Lower lobe of right lung (tissue), 2 donors: ENCODE results near the gene PGM2L1. TPM values are rescaled to one million over a fixed set of nuclear protein-coding genes. Genes with fewer than 3 reads are reported as not detected.
"Not testable (repeated sequence)": the region's sequence is repeated elsewhere in the genome, so short reads cannot be mapped to it uniquely, and the experiment has no call there.

Experiments
- ATAC-seq, 2 donors: fragments of 200-7000 bp; cut with Tn5 transposase; one replicate each; pipeline ENCODE4 v1.9.1; 2020 to 2022; ENCODE audit warnings: mild to moderate bottlenecking in 2 of 2, moderate library complexity in 2 of 2
- DNase-seq: peaks from one replicate; pipeline ENCODE4 v3.0.0-alpha.2; 2020
- H3K27ac ChIP-seq: fragments of 200-600 bp; one replicate; pipeline ENCODE4 v1.8.0; 2022
- H3K27me3 ChIP-seq: fragments of 200-600 bp; one replicate; pipeline ENCODE4 v1.8.0; 2022; ENCODE audit warnings: low read depth
- H3K36me3 ChIP-seq: fragments of 200-600 bp; one replicate; pipeline ENCODE4 v1.8.0; 2022; ENCODE audit warnings: mild to moderate bottlenecking
- H3K4me1 ChIP-seq: fragments of 200-600 bp; one replicate; pipeline ENCODE4 v1.8.0; 2022
- H3K4me3 ChIP-seq: fragments of 200-600 bp; one replicate; pipeline ENCODE4 v1.8.0; 2022; ENCODE audit warnings: mild to moderate bottlenecking
- H3K9me3 ChIP-seq: fragments of 200-600 bp; one replicate; pipeline ENCODE4 v1.8.0; 2022
- intact Hi-C: fragments of 100-400 bp; cut with DNase I; formaldehyde crosslinking; loops from one replicate; pipeline ENCODE4 v1.11.0; 2022
- total RNA-seq: library from RNA; stranded (reverse); fragmentation: NEBNext Ultra II Directional; extraction: Animal tissue kit (Norgen Biotek cat#: 25700); gene quantifications from one replicate; pipeline ENCODE4 v1.2.1, GENCODE V29; 2021
- TF ChIP-seq, protein P1 (sequence below): fragments of 200-600 bp; IDR thresholded peaks from one replicate; pipeline ENCODE4 v1.8.0; 2022; ENCODE audit warnings: antibody characterized with exemption, mild to moderate bottlenecking
- donor health status: DM: no; HTN: yes; CAD: no; lungs with severe emphysema.

The PGM2L1 gene
- total RNA-seq, 1 donor from 2014 or later: 5.2 TPM

DNA sequence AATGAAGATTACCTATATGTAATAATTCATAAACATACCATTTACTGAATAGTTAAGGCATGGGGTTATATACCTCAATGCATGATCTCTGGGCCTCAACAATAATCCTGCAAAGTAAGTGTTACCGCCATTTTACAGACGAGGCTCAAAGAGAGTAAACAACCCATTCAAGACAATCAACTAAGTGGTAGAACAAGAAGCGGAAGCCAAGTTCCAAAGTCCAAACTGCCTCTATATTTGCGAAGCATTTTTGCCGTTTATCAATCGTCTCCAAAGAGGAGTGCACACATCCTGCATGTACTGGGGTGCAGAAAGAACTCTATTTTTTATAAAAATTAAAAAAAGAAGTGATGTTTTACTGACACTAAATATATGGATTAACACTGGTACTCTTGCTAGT is 59.3 kb downstream of the PGM2L1 start:
- Histone ChIP-seq H3K4me1 (no peaks in the 10 kb centered on the region), H3K36me3 (no peaks in the 10 kb centered on the region), H3K9me3 (no peaks in the 10 kb centered on the region), H3K27ac (no peak overlapping the region), H3K27me3 (no peaks in the 10 kb centered on the region), H3K4me3 (no peak overlapping the region)
- intact Hi-C loops: no loop called here
- no peak for ATAC-seq
- no peak for DNase-seq
- TF ChIP-seq, protein P1, sequence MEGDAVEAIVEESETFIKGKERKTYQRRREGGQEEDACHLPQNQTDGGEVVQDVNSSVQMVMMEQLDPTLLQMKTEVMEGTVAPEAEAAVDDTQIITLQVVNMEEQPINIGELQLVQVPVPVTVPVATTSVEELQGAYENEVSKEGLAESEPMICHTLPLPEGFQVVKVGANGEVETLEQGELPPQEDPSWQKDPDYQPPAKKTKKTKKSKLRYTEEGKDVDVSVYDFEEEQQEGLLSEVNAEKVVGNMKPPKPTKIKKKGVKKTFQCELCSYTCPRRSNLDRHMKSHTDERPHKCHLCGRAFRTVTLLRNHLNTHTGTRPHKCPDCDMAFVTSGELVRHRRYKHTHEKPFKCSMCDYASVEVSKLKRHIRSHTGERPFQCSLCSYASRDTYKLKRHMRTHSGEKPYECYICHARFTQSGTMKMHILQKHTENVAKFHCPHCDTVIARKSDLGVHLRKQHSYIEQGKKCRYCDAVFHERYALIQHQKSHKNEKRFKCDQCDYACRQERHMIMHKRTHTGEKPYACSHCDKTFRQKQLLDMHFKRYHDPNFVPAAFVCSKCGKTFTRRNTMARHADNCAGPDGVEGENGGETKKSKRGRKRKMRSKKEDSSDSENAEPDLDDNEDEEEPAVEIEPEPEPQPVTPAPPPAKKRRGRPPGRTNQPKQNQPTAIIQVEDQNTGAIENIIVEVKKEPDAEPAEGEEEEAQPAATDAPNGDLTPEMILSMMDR: no peak

DNA sequence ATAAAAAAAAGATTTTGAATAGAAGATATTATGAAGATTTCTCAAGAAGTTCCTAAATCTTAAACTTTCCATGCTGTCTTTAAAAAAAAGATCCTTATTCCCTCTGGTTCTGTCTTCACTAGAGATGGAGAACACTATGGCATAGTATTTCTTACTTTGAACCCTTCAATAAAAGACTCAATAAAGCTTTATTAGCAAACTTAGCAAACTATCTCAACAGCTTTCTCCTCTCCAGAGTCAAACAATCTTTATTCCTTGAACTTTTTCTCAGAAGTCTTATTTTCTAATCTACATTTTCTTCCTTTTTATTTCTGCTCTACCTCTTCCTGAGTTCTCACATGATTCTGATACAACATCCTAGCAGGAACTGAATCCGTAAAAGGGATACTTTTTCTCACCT is 65.0 kb downstream of the PGM2L1 start:
- Histone ChIP-seq H3K9me3 (no peaks in the 10 kb centered on the region), H3K27ac (no peak overlapping the region), H3K4me3 (no peak overlapping the region), H3K36me3 (no peaks in the 10 kb centered on the region), H3K27me3 (no peaks in the 10 kb centered on the region), H3K4me1 (no peaks in the 10 kb centered on the region)
- TF ChIP-seq, protein P1: no peak
- DNase-seq (no peak), ATAC-seq (no peak)
- intact Hi-C loops: no loop called here

DNA sequence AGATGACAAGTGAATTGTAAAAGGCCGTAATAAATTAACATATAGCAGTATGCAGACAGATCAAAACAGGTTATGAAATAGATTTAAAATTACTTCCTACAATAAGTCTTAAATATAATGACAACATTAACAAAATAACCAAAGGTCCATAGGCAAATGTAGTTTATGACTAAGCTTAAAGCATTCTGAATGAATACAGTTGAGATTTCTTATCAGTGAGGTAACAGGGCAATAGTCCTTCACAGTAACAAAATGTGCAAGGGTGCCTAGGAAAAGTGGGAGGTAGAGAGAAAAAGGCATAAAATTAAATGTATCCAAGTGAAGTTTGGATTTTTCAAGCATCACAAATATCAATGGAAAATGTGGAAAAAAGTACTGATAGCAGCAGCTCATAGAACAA is 65.9 kb downstream of the PGM2L1 start:
- no peak for DNase-seq
- no peaks in the 10 kb centered on the region for H3K36me3 ChIP-seq
- TF ChIP-seq, protein P1: no peak
- H3K4me3 ChIP-seq: no peak overlapping the region
- H3K27me3 ChIP-seq: no peaks in the 10 kb centered on the region
- intact Hi-C loops: no loop called here
- no peaks in the 10 kb centered on the region for H3K4me1 ChIP-seq
- H3K27ac ChIP-seq: no peak overlapping the region
- no peaks in the 10 kb centered on the region for H3K9me3 ChIP-seq
- no peak for ATAC-seq

DNA sequence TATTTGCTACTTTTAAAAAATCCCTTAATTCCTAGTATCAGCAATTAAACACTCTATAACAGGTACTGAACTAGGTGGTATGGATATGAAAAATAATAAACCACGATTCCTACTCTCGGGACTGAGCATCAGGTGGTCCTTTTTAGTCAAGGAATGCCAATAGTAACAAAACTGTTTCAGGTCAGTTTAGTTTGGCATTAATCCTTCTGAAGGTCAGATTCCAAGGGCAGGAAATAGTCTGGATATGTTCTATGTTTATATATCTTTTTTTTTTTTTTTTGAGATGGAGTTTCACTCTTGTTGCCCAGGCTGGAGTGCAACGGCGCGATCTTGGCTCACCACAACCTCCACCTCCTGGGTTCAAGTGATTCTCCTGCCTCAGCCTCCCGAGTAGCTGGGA is 67.2 kb downstream of the PGM2L1 start:
- DNase-seq, H3K36me3 ChIP-seq, H3K4me3 ChIP-seq, H3K27me3 ChIP-seq, H3K27ac ChIP-seq, intact Hi-C loops, ATAC-seq, H3K9me3 ChIP-seq: not testable (repeated sequence)
- H3K4me1 ChIP-seq: peaks cover 11% of the 10 kb centered on the region

DNA sequence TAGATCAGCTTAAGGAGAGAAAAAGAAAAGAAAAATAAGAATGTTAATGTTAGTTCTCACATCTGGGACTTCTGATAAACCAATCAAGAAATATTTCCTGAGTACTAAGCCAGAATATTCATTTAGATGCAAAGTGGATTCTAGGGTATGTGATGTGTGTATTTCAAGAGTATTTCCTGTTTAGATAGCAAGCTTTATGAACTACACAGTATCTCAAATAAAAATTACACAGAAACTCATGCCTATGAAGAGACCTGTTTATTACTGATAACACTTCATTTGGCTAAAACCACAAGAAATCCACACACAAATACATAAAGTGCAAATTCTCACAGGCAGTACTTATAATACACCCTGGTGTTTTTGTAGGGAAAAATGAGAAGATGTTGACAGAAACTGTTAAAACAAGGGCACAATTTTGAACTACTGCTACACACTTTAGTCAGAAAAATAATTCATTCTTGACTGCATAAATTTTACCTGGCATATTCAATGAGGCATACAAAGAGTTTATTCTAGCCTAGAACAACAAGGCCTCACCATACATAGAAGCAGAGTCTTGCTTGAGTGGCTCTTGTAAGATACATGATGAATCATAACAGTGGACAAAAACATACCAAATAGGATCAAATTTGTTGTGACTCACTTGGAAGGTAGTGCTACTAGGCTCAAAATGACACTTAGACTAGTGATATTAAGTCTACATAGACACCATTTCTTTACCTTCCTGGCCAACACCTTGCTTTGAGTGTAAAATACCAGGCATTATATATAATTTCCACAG is 68.0 kb downstream of the PGM2L1 start:
- TF ChIP-seq, protein P1: no peak
- Histone ChIP-seq H3K4me1 (peaks cover 17% of the 10 kb centered on the region), H3K27ac (no peak overlapping the region), H3K36me3 (no peaks in the 10 kb centered on the region), H3K27me3 (no peaks in the 10 kb centered on the region), H3K4me3 (no peak overlapping the region), H3K9me3 (no peaks in the 10 kb centered on the region)
- ATAC-seq: no peak
- intact Hi-C loops: no loop called here
- no peak for DNase-seq

DNA sequence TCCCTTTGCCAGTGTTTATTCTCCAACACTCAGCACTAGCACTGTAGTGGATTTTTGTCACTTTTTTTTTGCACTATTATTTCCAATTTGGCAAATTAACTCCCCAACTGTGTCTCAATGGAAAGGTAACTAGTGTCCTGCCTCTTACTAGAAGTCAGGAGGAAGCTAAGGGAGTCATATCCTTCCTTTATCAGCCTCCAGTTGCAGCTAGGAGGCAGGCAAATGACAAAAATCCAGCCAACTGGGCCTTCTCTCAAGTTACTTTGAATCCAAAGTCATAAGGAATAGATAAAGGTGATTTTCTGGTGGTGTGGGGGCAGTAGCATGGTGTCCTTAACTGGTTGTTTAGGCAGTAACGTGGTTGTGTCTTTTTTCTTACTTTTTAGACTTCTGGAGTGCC is 71.2 kb downstream of the PGM2L1 start:
- DNase-seq: no peak
- no peaks in the 10 kb centered on the region for H3K27me3 ChIP-seq
- no peak overlapping the region for H3K27ac ChIP-seq
- no peak for ATAC-seq
- no peaks in the 10 kb centered on the region for H3K36me3 ChIP-seq
- intact Hi-C loops: no loop called here
- no peaks in the 10 kb centered on the region for H3K9me3 ChIP-seq
- H3K4me1 ChIP-seq: peaks cover 31% of the 10 kb centered on the region
- H3K4me3 ChIP-seq: no peak overlapping the region
- TF ChIP-seq, protein P1: no peak
